ENCODE data around the gene SEPSECS. TPM values are rescaled to one million over a fixed set of nuclear protein-coding genes. Genes with fewer than 3 reads are reported as not detected.

SEPSECS gene
- 14.5 TPM for total RNA-seq

GRCh38 chr4:25159837-25160713 is at the start of gene SEPSECS:
Gene SEPSECS (minus strand): TSS chr4:25160449. CDS start chr4:25160369, 80 bp downstream.

Other genes starting within 250 kb of the SEPSECS start
- gene CCDC149, start 247.4 kb downstream of the SEPSECS start, total RNA-seq, result 22.1 TPM
- gene LGI2, start 129.5 kb downstream of the SEPSECS start, total RNA-seq, result 12.5 TPM
- 7.8 TPM for gene PI4K2B, start 73.6 kb upstream of the SEPSECS start, total RNA-seq
- gene ZCCHC4, start 152.3 kb upstream of the SEPSECS start, total RNA-seq, result 16.6 TPM
- gene ANAPC4, start 216.8 kb upstream of the SEPSECS start, total RNA-seq, result 39.2 TPM

Data from diencephalon (tissue), 1 donor.